GM12872 (cell line): ENCODE measurements around the gene AKAP8.

Experiments used
- TF ChIP-seq, protein P1 (sequence below): IDR thresholded peaks from 3 replicates; pipeline ENCODE4 v1.5.1; 2011; ENCODE audit warnings: low read depth, mild to moderate bottlenecking, low read length, moderate library complexity; ENCODE audit not compliant: insufficient read depth

Gene AKAP8

GRCh38 chr19:15368798-15369593 lies 10.6 kb downstream of the AKAP8 start:
- TF ChIP-seq, protein P1, sequence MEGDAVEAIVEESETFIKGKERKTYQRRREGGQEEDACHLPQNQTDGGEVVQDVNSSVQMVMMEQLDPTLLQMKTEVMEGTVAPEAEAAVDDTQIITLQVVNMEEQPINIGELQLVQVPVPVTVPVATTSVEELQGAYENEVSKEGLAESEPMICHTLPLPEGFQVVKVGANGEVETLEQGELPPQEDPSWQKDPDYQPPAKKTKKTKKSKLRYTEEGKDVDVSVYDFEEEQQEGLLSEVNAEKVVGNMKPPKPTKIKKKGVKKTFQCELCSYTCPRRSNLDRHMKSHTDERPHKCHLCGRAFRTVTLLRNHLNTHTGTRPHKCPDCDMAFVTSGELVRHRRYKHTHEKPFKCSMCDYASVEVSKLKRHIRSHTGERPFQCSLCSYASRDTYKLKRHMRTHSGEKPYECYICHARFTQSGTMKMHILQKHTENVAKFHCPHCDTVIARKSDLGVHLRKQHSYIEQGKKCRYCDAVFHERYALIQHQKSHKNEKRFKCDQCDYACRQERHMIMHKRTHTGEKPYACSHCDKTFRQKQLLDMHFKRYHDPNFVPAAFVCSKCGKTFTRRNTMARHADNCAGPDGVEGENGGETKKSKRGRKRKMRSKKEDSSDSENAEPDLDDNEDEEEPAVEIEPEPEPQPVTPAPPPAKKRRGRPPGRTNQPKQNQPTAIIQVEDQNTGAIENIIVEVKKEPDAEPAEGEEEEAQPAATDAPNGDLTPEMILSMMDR: no peak

DNA sequence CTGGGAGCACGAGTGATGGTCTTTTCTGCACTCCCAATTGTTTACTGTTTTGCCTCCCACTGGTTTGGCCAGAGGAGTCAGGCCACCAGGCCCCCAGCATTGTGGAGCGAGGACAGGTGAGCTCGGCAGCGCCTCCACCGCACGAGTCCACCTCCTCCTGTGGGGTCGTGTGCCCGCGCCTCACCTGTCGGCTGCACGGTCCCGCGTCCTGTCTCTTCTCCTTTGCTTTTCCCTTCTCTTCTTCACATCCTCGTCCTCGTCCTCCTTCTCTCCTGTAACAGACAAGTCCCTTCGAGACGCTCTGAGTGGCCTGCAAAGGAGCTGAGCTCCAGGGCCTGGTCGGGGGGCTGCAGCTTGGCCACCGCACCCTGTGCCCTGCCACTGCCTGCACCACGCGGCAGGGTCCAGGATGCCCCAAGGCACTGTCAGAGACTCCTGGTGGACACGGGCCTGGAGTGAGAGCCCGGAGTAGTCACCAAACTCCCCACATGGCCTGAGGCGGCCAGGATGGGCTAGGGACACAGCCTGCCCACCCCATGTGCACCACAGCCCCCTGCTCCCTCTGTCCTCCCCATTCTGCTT lies 11.4 kb downstream of the AKAP8 start:
- TF ChIP-seq, protein P1: no peak

DNA sequence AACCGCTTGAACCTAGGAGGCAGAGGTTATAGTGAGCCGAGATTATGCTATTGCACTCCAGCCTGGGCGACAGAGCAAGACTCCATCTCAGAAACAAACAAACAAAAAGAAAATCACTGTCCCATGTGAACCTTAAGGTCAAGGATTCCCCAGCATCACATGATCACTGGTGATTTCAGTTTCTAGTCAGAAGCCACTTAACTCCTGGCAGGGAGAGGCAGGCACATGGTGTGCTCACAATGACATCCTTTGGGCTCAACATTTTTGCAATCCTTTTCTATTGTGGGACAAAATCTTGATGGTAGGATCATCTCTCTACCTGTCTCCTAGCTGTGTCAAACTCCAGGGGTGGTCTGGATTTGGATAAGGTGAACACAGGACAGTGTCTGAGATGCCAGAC lies 12.1 kb downstream of the AKAP8 start:
- TF ChIP-seq, protein P1: no peak

DNA sequence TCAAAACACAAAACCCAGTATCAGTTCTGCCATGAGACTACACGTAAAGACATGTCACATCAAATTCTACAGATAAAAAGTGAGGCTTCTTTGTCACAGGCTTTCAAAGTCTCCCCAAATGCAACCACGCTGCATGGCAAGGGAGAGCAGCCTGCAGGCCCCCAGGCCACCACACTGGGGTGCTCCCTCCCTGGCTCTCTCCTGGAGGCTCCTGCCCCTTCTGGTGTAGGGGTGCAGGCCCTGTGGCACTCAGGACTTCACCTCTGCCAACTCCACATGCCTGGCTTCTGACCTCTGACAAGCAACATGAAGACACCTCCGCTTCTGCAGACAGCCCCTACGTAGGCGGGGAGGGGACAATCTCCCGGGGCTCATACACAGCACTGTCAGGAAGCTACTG lies 14.3 kb downstream of the AKAP8 start:
- TF ChIP-seq, protein P1: peak; percentile 20; the same call in 1 of the 3 replicates

GRCh38 chr19:15358918-15359317 lies 20.7 kb downstream of the AKAP8 start:
- TF ChIP-seq, protein P1: no peak

- TF ChIP-seq, protein P1: no peak
These were observed 21.7 kb downstream of the AKAP8 start for GRCh38 chr19:15357906-15358305.

- TF ChIP-seq, protein P1: no peak
These were observed 24.9 kb downstream of the AKAP8 start for GRCh38 chr19:15354566-15355296.
